ENCODE results near the gene CRACDL.
"Not testable (repeated sequence)": the region's sequence is repeated elsewhere in the genome, so short reads cannot be mapped to it uniquely, and the experiment has no call there.

The CRACDL gene

GRCh38 chr2:98761909-98762308, 174.1 kb downstream of the CRACDL start:
- Histone ChIP-seq H3K36me3 (ENCODE audit: control insufficient read depth, insufficient read depth, low read length) (no peaks in the 10 kb centered on the region), H3K27me3 (ENCODE audit: control insufficient read depth, insufficient read depth, low read length) (no peaks in the 10 kb centered on the region), H3K4me3 (ENCODE audit: low read length) (no peak overlapping the region), H3K9ac (ENCODE audit: low read length) (no peak overlapping the region), H3K4me1 (ENCODE audit: control insufficient read depth, insufficient read depth, low read length) (no peaks in the 10 kb centered on the region), H3K27ac (ENCODE audit: low read depth, low read length) (no peak overlapping the region)

DNA sequence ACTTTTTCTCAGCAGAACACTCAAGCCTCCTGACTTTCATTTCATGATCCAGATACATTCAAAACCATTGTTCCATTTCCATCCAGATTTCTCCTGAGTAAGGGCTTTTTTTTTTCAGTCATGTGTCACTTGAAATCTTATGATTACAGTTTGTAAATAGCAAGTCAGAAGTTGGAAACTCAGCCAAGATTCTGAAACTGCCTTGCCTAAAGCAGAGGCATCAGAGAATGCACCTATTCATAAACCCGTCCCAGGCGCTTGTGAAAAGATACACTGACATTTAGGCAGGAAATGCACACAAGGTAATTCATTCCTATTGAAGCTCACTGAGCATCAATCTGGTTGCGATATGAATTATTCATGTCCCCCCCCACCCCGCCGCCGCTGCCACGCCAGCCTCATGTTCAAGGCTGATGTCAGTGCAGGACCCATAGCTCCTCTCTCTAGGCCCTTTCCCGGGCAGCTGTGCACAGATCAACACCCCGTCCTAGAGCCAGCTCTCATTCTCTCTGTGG, 174.7 kb downstream of the CRACDL start:
- Histone ChIP-seq H3K9ac (ENCODE audit: low read length) (no peak overlapping the region), H3K27ac (ENCODE audit: low read depth, low read length) (no peak overlapping the region), H3K4me3 (ENCODE audit: low read length) (no peak overlapping the region), H3K27me3 (ENCODE audit: control insufficient read depth, insufficient read depth, low read length) (no peaks in the 10 kb centered on the region), H3K36me3 (ENCODE audit: control insufficient read depth, insufficient read depth, low read length) (no peaks in the 10 kb centered on the region), H3K4me1 (ENCODE audit: control insufficient read depth, insufficient read depth, low read length) (no peaks in the 10 kb centered on the region)

DNA sequence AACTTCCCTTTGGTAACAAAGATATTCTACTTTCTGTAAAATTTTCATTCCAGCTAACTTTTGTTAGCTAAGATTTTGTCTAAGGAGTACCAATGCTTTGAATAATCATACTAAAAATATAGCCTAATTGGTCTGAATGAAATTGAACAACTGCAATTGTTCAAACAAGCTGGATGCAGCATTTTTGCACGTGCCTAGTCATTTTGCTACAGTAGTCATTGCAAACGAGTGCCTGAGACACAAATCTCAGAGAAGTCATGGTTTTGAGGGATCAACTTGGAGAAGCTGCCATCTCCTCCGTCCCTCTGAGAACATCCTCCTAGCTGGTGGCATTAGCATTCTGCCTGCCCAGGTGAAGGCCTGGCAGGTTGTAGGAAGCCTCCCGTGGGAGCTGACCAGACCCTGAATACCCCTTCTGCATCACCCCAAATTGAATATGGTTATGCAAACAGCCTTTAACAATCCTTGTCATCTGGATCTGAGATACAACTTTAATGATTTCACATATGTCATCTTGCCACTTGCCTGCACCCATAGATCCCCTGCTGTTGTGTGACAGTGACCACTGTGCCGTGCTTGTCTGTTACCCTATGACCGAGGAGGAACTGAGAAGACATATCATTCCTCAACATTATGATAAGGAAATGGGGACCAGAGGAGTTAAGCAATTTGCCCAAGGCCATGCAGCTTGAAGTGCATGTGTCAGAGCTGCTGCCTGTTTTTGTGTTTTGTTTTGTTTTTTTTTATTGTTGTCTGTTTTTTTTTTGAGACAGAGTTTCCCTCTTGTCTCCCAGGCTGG, 176.0 kb downstream of the CRACDL start:
- Histone ChIP-seq H3K27ac (ENCODE audit: low read depth, low read length) (no peak overlapping the region), H3K27me3 (ENCODE audit: control insufficient read depth, insufficient read depth, low read length) (no peaks in the 10 kb centered on the region), H3K4me1 (ENCODE audit: control insufficient read depth, insufficient read depth, low read length) (no peaks in the 10 kb centered on the region), H3K9ac (ENCODE audit: low read length) (no peak overlapping the region), H3K4me3 (ENCODE audit: low read length) (no peak overlapping the region), H3K36me3 (ENCODE audit: control insufficient read depth, insufficient read depth, low read length) (no peaks in the 10 kb centered on the region)

DNA sequence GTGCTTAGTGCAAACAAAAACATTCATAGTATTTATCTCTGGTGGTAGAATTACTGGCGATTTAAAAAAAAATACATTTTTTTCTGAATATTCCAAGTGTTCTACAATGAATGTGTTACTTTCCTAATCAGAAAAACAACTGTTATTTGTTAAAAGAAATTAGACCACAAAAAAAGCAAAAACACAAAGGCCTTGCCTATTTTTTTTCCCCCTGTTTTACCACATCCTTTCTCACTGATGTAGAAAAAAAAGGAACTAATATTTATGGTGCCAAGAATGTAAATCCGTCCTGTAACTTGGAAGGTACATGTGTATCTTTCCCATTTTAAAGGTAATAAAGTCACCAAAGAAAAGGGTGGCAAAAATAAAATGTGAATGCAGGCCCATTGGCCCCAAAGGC, 176.7 kb downstream of the CRACDL start:
- no peak overlapping the region for H3K27ac ChIP-seq (ENCODE audit: low read depth, low read length)
- H3K4me3 ChIP-seq (ENCODE audit: low read length), result no peak overlapping the region
- H3K36me3 ChIP-seq (ENCODE audit: control insufficient read depth, insufficient read depth, low read length), result no peaks in the 10 kb centered on the region
- H3K27me3 ChIP-seq (ENCODE audit: control insufficient read depth, insufficient read depth, low read length), result no peaks in the 10 kb centered on the region
- no peak overlapping the region for H3K9ac ChIP-seq (ENCODE audit: low read length)
- H3K4me1 ChIP-seq (ENCODE audit: control insufficient read depth, insufficient read depth, low read length), result no peaks in the 10 kb centered on the region

- Histone ChIP-seq H3K27ac (ENCODE audit: low read depth, low read length) (no peak overlapping the region), H3K27me3 (ENCODE audit: control insufficient read depth, insufficient read depth, low read length) (no peaks in the 10 kb centered on the region), H3K4me1 (ENCODE audit: control insufficient read depth, insufficient read depth, low read length) (no peaks in the 10 kb centered on the region), H3K9ac (ENCODE audit: low read length) (no peak overlapping the region), H3K4me3 (ENCODE audit: low read length) (peak overlapping the region; percentile 26), H3K36me3 (ENCODE audit: control insufficient read depth, insufficient read depth, low read length) (no peaks in the 10 kb centered on the region)
Measured at GRCh38 chr2:98757904-98758421, 178.1 kb downstream of the CRACDL start.

- H3K27me3 ChIP-seq (ENCODE audit: control insufficient read depth, insufficient read depth, low read length), result no peaks in the 10 kb centered on the region
- H3K9ac ChIP-seq (ENCODE audit: low read length), result no peak overlapping the region
Measured at GRCh38 chr2:98753801-98754200, 182.2 kb downstream of the CRACDL start.

DNA sequence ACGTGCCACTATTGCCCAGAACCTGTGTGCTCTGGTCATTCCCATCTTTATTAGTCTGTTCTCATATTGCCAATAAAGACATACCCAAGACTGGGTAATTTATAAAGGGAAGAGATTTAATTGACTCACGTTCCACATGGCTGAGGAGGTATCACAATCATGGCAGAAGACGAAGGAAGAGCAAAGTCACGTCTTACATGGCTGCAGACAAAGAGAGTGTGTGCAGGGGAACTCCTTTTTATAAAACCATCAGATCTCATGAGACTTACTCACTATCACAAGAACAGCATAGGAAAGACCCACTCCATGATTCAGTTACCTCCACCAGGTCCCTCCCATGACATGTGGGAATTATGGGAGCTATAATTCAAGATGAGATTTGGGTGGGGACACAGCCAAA, 183.3 kb downstream of the CRACDL start:
- H3K36me3 ChIP-seq (ENCODE audit: control insufficient read depth, insufficient read depth, low read length); H3K27ac ChIP-seq (ENCODE audit: low read depth, low read length); H3K4me1 ChIP-seq (ENCODE audit: control insufficient read depth, insufficient read depth, low read length); H3K9ac ChIP-seq (ENCODE audit: low read length); H3K4me3 ChIP-seq (ENCODE audit: low read length); H3K27me3 ChIP-seq (ENCODE audit: control insufficient read depth, insufficient read depth, low read length): not testable (repeated sequence)

More at GRCh38 chr2:98753801-98754200, 182.2 kb downstream of the CRACDL start:
- Histone ChIP-seq H3K4me1 (ENCODE audit: control insufficient read depth, insufficient read depth, low read length) (no peaks in the 10 kb centered on the region), H3K27ac (ENCODE audit: low read depth, low read length) (no peak overlapping the region), H3K36me3 (ENCODE audit: control insufficient read depth, insufficient read depth, low read length) (no peaks in the 10 kb centered on the region), H3K4me3 (ENCODE audit: low read length) (no peak overlapping the region)

DNA sequence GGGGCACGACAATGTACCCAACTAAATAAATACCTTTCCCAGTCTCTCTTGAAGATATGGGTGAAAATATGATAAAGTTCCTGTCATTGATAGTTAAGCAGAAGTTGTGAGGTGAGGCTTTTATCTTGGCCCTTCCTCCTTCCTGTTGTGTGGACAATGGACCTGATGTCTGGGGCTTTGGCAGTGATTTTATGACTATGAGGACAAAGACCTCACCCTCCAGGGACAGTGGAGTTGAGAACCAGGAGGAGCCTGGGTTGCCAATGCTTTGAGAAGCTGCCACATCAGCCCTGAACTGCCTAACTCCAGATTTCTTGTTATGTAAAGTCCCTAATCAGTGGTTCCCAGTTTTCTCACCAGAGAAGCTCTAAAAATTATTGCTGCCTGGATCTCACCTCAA, 184.3 kb downstream of the CRACDL start:
- Histone ChIP-seq H3K36me3 (ENCODE audit: control insufficient read depth, insufficient read depth, low read length) (no peaks in the 10 kb centered on the region), H3K4me3 (ENCODE audit: low read length) (no peak overlapping the region), H3K27ac (ENCODE audit: low read depth, low read length) (no peak overlapping the region), H3K9ac (ENCODE audit: low read length) (no peak overlapping the region), H3K27me3 (ENCODE audit: control insufficient read depth, insufficient read depth, low read length) (no peaks in the 10 kb centered on the region), H3K4me1 (ENCODE audit: control insufficient read depth, insufficient read depth, low read length) (no peaks in the 10 kb centered on the region)

DNA sequence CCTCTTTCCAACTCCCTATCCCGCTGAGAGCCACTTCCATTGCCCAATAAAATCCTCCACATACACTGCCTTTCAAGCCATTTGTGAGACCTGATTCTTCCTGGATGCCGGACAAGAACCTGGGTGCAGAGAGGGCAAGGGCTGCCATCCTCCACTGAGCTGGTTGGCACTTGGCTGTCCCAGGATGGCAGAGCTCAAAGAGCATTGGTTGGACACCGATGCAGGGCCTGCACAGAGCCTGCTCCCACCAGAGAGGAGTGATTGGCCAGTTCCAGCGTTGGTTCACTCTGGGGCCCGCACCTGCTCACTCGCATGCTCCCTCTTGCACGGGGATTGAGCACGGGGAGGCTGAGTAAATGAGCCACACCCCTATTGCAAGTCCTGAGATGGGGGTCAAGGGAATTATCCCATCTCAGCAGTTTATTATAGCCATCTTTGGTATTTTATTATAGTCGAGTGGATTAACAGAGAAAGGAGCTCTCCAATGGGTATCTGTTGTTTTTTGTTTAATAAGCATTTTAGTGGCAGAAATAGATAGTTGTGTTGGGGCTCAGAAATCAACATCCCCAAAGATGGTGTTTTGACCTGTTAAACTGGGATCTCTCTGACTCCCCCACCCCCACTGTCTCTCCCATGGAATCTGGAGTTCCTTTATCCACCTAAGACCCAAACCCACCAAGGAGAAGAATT, 185.3 kb downstream of the CRACDL start:
- no peak overlapping the region for H3K27ac ChIP-seq (ENCODE audit: low read depth, low read length)
- H3K4me1 ChIP-seq (ENCODE audit: control insufficient read depth, insufficient read depth, low read length), result no peaks in the 10 kb centered on the region
- no peaks in the 10 kb centered on the region for H3K36me3 ChIP-seq (ENCODE audit: control insufficient read depth, insufficient read depth, low read length)
- H3K27me3 ChIP-seq (ENCODE audit: control insufficient read depth, insufficient read depth, low read length), result no peaks in the 10 kb centered on the region
- H3K4me3 ChIP-seq (ENCODE audit: low read length), result no peak overlapping the region
- no peak overlapping the region for H3K9ac ChIP-seq (ENCODE audit: low read length)

- Histone ChIP-seq H3K4me3 (ENCODE audit: low read length) (no peak overlapping the region), H3K27me3 (ENCODE audit: control insufficient read depth, insufficient read depth, low read length) (no peaks in the 10 kb centered on the region), H3K9ac (ENCODE audit: low read length) (no peak overlapping the region), H3K27ac (ENCODE audit: low read depth, low read length) (no peak overlapping the region), H3K4me1 (ENCODE audit: control insufficient read depth, insufficient read depth, low read length) (no peaks in the 10 kb centered on the region), H3K36me3 (ENCODE audit: control insufficient read depth, insufficient read depth, low read length) (no peaks in the 10 kb centered on the region)
Measured at GRCh38 chr2:98749066-98749450, 187.0 kb downstream of the CRACDL start.

DNA sequence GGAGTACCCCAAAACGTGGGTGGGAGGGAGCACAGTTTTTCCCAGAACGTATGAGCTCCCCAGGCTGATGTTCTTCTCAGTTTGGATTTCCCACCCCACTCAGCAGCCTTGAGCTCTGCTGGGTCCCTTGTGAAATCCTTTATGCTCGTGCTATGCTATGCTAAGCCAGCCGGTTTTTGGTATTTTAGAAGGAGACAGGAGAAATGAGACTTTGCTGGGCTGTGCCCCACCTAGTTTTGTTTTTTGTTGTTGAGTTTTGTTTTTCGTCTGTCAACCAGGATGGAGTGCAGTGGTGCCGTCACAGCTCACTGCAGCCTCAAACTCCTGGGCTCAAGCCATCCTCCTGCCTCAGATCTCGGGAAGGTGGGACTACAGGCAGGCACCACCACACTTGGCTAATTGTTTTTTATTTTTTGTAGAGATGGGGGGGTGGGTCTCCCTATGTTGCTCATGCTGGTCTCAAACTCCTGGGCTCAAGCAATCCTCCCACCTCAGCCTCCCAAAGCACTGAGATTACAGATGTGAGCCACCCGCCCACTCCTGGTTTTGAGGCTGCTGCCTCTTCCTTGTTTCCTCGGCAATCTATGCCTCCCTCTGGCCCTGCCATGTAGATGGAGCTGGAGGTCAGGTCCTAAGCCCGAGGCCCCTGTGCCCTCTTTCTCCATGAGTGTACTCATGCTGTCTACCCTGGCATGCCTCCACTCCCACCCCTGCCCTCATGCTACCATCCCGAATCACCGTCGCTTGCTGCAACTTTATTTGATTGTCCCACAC, 187.5 kb downstream of the CRACDL start:
- Histone ChIP-seq H3K4me1 (ENCODE audit: control insufficient read depth, insufficient read depth, low read length) (no peaks in the 10 kb centered on the region), H3K27ac (ENCODE audit: low read depth, low read length) (no peak overlapping the region), H3K36me3 (ENCODE audit: control insufficient read depth, insufficient read depth, low read length) (no peaks in the 10 kb centered on the region), H3K4me3 (ENCODE audit: low read length) (no peak overlapping the region), H3K9ac (ENCODE audit: low read length) (no peak overlapping the region), H3K27me3 (ENCODE audit: control insufficient read depth, insufficient read depth, low read length) (no peaks in the 10 kb centered on the region)

- Histone ChIP-seq H3K27ac (ENCODE audit: low read depth, low read length) (no peak overlapping the region), H3K27me3 (ENCODE audit: control insufficient read depth, insufficient read depth, low read length) (no peaks in the 10 kb centered on the region), H3K9ac (ENCODE audit: low read length) (no peak overlapping the region), H3K4me1 (ENCODE audit: control insufficient read depth, insufficient read depth, low read length) (no peaks in the 10 kb centered on the region), H3K4me3 (ENCODE audit: low read length) (no peak overlapping the region), H3K36me3 (ENCODE audit: control insufficient read depth, insufficient read depth, low read length) (no peaks in the 10 kb centered on the region)
Measured at GRCh38 chr2:98747888-98748287, 188.1 kb downstream of the CRACDL start.

All from rectal smooth muscle tissue (tissue), 1 donor.